ENCODE results near the gene SCGB2B2. TPM values are rescaled to one million over a fixed set of nuclear protein-coding genes. Genes with fewer than 3 reads are reported as not detected.
"Not testable (repeated sequence)": the region's sequence is repeated elsewhere in the genome, so short reads cannot be mapped to it uniquely, and the experiment has no call there.

The SCGB2B2 gene
- total RNA-seq, 2 experiments from 2014 or later, result 0.21 to 0.42 TPM

- Mint-ChIP-seq H3K27ac (no peak overlapping the region), H3K9me3 (ENCODE audit: insufficient read depth) (peaks cover 53% of the 10 kb centered on the region), H3K27me3 (ENCODE audit: low read depth) (no peaks in the 10 kb centered on the region), H3K36me3 (ENCODE audit: low read depth) (peaks cover 31% of the 10 kb centered on the region), H3K4me1 (ENCODE audit: low read depth) (no peaks in the 10 kb centered on the region), H3K4me3 (no peak overlapping the region)
- ATAC-seq (no peak), DNase-seq (no peak)
- ChIA-PET CTCF (no interaction called here), POLR2A (no interaction called here)
Observed at GRCh38 chr19:34687348-34687747, 10.4 kb upstream of the SCGB2B2 start.

DNA sequence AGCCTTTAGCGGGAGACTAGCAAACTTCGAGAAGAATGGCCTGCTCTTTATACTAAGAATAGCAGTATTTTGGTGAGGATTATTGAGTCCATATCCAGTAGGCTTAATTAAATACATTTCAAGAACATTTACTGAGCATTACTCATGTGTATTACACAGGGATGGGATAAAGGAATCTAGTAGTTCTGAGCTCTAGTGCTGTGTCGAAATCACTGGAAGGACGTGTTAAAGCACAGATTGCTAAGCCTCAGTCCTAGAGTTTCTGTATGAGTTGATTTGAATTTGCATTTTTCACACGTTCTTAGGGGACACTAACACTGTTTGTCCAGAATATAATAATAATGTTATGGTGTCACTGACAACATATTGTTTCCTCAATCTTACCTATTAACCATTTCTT is 9.5 kb upstream of the SCGB2B2 start:
- H3K36me3 Mint-ChIP-seq (ENCODE audit: low read depth), result peaks cover 40% of the 10 kb centered on the region
- H3K9me3 Mint-ChIP-seq (ENCODE audit: insufficient read depth), result peaks cover 60% of the 10 kb centered on the region
- no peaks in the 10 kb centered on the region for H3K4me1 Mint-ChIP-seq (ENCODE audit: low read depth)
- no peak overlapping the region for H3K27ac Mint-ChIP-seq
- POLR2A ChIA-PET, result no interaction called here
- DNase-seq (no peak), ATAC-seq (no peak)
- no peak overlapping the region for H3K4me3 Mint-ChIP-seq
- H3K27me3 Mint-ChIP-seq (ENCODE audit: low read depth), result no peaks in the 10 kb centered on the region
- CTCF ChIA-PET, result interaction anchor here (0.9 kb wide), 1 partner anchor 19 kb away, joined by 3 read pairs; no protein-coding TSS in a partner anchor

- H3K4me3 Mint-ChIP-seq; H3K27ac Mint-ChIP-seq; CTCF ChIA-PET; H3K4me1 Mint-ChIP-seq (ENCODE audit: low read depth); H3K27me3 Mint-ChIP-seq (ENCODE audit: low read depth); DNase-seq; POLR2A ChIA-PET; ATAC-seq: not testable (repeated sequence)
- Mint-ChIP-seq H3K36me3 (ENCODE audit: low read depth) (peaks cover 50% of the 10 kb centered on the region), H3K9me3 (ENCODE audit: insufficient read depth) (peaks cover 69% of the 10 kb centered on the region)
Observed at GRCh38 chr19:34685266-34685665, 8.3 kb upstream of the SCGB2B2 start.

DNA sequence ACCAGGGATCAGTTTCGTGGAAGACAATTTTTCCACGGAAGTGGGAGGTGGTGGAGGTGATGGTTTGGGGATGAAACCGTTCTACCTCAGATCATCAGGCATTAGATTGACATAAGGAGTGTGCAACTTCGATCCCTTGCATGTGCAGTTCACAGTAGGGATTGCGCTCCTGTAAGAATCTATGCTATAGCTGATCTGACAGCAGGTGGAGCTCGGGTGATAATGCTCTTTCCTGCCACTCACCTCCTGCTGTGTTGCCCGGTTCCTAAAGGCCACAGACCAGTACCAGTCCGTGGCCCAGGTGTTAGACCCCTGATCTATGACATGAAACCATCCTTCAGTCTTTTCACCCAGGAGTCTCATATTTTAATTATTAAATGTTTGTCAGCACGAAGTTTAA is 4.5 kb upstream of the SCGB2B2 start:
- ATAC-seq (no peak), DNase-seq (no peak)
- Mint-ChIP-seq H3K27me3 (ENCODE audit: low read depth) (no peaks in the 10 kb centered on the region), H3K9me3 (ENCODE audit: insufficient read depth) (peaks cover 55% of the 10 kb centered on the region), H3K27ac (no peak overlapping the region), H3K4me1 (ENCODE audit: low read depth) (peaks cover 24% of the 10 kb centered on the region), H3K36me3 (ENCODE audit: low read depth) (peaks cover 82% of the 10 kb centered on the region), H3K4me3 (no peak overlapping the region)
- ChIA-PET POLR2A (no interaction called here), CTCF (no interaction called here)

DNA sequence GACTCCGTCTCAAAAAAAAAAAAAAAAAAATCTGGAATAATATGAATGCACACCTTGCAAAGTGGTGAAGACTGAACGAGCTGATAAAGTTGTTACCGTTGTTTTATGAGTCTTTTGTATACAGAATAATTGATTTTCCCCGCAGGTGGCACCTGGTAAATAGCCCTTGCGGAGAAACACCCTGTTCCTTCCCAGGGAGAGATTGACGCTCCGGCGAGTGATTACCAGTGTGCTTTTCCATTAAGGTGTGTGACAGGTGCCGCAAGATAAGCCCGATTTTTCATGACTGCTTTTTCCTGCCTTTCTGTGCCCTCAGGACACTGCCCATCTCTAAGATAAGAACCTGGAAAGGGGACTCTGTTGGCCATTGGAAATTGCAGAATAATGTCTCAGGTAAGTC is 1.5 kb upstream of the SCGB2B2 start:
- H3K36me3 Mint-ChIP-seq (ENCODE audit: low read depth), result peaks cover 73% of the 10 kb centered on the region
- DNase-seq (no peak), ATAC-seq (no peak)
- peaks cover 35% of the 10 kb centered on the region for H3K4me1 Mint-ChIP-seq (ENCODE audit: low read depth)
- H3K9me3 Mint-ChIP-seq (ENCODE audit: insufficient read depth), result peaks cover 36% of the 10 kb centered on the region
- ChIA-PET POLR2A (interaction anchor here (0.6 to 0.8 kb wide), 3 partner anchors 37 to 130 kb away, joined by 3 read pairs; no protein-coding TSS in a partner anchor), CTCF (interaction anchor here (1.1 to 1.3 kb wide), 3 partner anchors 39 to 507 kb away, joined by 3 to 5 read pairs (median 4); partner anchors contain the start of gene ZNF181)
- peak overlapping the region; percentile 98 for H3K27ac Mint-ChIP-seq
- H3K4me3 Mint-ChIP-seq, result peak overlapping the region; percentile 88
- peaks cover 5% of the 10 kb centered on the region for H3K27me3 Mint-ChIP-seq (ENCODE audit: low read depth)

- H3K27ac Mint-ChIP-seq, result peak overlapping the region; percentile 98
- ChIA-PET POLR2A (interaction anchor here (0.6 to 1.2 kb wide), 7 partner anchors 11 to 129 kb away, joined by 3 to 7 read pairs (median 3); no protein-coding TSS in a partner anchor), CTCF (interaction anchor here (0.7 to 1.3 kb wide), 5 partner anchors 12 to 507 kb away, joined by 3 to 5 read pairs (median 3); partner anchors contain the start of gene ZNF181)
- peaks cover 5% of the 10 kb centered on the region for H3K27me3 Mint-ChIP-seq (ENCODE audit: low read depth)
- no peak for DNase-seq
- peaks cover 32% of the 10 kb centered on the region for H3K9me3 Mint-ChIP-seq (ENCODE audit: insufficient read depth)
- no peak for ATAC-seq
- peak overlapping the region; percentile 88 for H3K4me3 Mint-ChIP-seq
- H3K4me1 Mint-ChIP-seq (ENCODE audit: low read depth), result peaks cover 35% of the 10 kb centered on the region
- peaks cover 71% of the 10 kb centered on the region for H3K36me3 Mint-ChIP-seq (ENCODE audit: low read depth)
Observed at GRCh38 chr19:34678085-34678412, 1.1 kb upstream of the SCGB2B2 start.

DNA sequence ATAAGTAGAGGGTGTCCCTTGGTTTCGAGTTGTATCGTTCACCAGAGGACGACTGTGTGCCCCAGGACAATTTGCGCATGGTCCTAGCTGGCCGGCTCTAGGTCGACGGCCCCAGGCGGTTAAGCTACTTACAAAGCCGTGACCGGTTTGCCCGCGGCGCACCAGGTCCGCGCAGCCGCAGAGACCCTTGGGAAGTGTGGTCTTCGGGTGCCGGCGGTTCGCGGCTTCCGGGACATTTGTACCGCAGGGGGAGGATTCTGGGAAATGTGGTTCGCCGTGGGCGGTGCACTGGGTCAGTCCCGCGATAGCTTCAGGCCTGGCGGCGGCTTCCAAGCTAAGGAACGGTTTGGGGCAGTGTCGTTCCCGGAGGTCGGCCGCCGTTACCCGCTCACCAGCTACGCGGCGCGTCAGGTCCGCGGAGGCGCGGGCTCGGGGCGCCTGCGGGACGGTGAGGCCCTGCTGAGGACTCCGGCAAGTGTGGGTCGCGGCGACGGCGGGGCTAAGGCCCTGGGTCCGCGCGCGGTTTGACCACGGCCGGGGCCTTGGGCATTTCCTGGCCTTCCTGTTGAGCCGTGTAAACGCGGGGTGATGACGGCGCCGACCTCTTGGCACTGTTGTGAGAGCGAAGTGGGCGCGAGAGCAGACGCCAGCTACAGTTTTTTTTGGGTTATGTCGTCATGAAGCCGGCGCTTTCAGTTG is 576 bp upstream of the SCGB2B2 start, which contains the start of gene ZNF302:
Gene ZNF302, plus strand, starts transcription at position 293 of the 699 bp plus-strand sequence. CDS start 1,127 bp downstream, outside the sequence.
- H3K27me3 Mint-ChIP-seq (ENCODE audit: low read depth), result peaks cover 5% of the 10 kb centered on the region
- CTCF ChIA-PET, result interaction anchor here (0.7 to 2.1 kb wide), 6 partner anchors 12 to 506 kb away, joined by 3 to 8 read pairs (median 4); partner anchors contain the start of gene ZNF181
- peak within 1 kb of the TSS; percentile 88 for H3K4me3 Mint-ChIP-seq
- H3K27ac Mint-ChIP-seq, result peak within 1 kb of the TSS; percentile 98
- peaks cover 28% of the 10 kb centered on the region for H3K9me3 Mint-ChIP-seq (ENCODE audit: insufficient read depth)
- DNase-seq (peak; percentile 95), ATAC-seq (peak; percentile 89)
- POLR2A ChIA-PET, result interaction anchor here (0.7 to 1.2 kb wide), 6 partner anchors 10 to 57 kb away, joined by 3 to 7 read pairs (median 4); no protein-coding TSS in a partner anchor
- peaks cover 35% of the 10 kb centered on the region for H3K4me1 Mint-ChIP-seq (ENCODE audit: low read depth)
- H3K36me3 Mint-ChIP-seq (ENCODE audit: low read depth), result peaks cover 65% of the 10 kb centered on the region

DNA sequence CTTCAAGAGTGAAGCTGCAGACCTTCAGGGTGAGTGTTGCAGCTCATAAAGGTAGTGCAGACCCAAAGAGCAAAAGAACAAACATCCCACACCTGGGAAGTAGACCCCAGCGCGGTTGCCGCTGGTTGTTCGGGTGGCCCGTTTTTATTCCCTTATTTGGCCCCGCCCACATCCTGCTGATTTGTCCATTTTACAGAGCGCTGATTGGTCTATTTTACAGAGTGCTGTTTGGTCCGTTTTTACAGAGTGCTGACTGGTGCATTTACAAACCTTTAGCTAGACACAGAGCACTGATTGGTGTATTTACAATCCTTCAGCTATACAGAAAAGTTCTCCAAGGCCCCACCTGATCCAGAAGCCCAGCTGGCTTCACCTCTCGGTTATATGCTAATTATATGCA is 1.0 kb downstream of the SCGB2B2 start:
- peaks cover 35% of the 10 kb centered on the region for H3K4me1 Mint-ChIP-seq (ENCODE audit: low read depth)
- peaks cover 16% of the 10 kb centered on the region for H3K9me3 Mint-ChIP-seq (ENCODE audit: insufficient read depth)
- peaks cover 5% of the 10 kb centered on the region for H3K27me3 Mint-ChIP-seq (ENCODE audit: low read depth)
- ChIA-PET CTCF (interaction anchor here (1.1 to 2.1 kb wide), 3 partner anchors 13 to 58 kb away, joined by 3 to 8 read pairs (median 8); partner anchors contain the start of gene ZNF181), POLR2A (interaction anchor here (1.4 kb wide), 1 partner anchor 9 kb away, joined by 5 read pairs; no protein-coding TSS in a partner anchor)
- H3K4me3 Mint-ChIP-seq, result peak overlapping the region; percentile 88
- peaks cover 51% of the 10 kb centered on the region for H3K36me3 Mint-ChIP-seq (ENCODE audit: low read depth)
- ATAC-seq (no peak), DNase-seq (no peak)
- no peak overlapping the region for H3K27ac Mint-ChIP-seq

DNA sequence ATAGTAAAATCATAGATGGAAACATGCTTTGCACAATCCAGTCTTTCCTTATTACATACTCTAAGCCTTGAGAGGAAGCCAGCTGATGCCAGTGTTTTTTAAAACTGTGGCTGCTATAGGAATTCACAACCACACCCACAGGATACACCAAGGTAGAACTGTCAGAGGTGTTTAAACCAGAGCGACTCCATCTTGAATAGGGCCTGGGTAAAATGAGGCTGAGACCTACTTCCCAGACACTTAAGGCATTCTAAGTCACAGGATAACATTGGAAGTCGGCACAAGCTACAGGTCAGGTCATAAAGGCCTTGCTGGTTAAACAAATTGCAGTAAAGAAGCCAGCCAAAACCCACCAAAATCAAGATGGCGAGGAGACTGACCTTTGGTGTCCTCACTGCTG is 1.7 kb downstream of the SCGB2B2 start:
- ChIA-PET CTCF (interaction anchor here (1.7 to 2.1 kb wide), 2 partner anchors 12 to 36 kb away, joined by 8 read pairs; no protein-coding TSS in a partner anchor), POLR2A (interaction anchor here (1.4 kb wide), 1 partner anchor 8 kb away, joined by 5 read pairs; no protein-coding TSS in a partner anchor)
- no peak overlapping the region for H3K4me3 Mint-ChIP-seq
- peaks cover 10% of the 10 kb centered on the region for H3K9me3 Mint-ChIP-seq (ENCODE audit: insufficient read depth)
- H3K27ac Mint-ChIP-seq, result no peak overlapping the region
- ATAC-seq (no peak), DNase-seq (no peak)
- peaks cover 5% of the 10 kb centered on the region for H3K27me3 Mint-ChIP-seq (ENCODE audit: low read depth)
- H3K36me3 Mint-ChIP-seq (ENCODE audit: low read depth), result peaks cover 45% of the 10 kb centered on the region
- peaks cover 35% of the 10 kb centered on the region for H3K4me1 Mint-ChIP-seq (ENCODE audit: low read depth)

GRCh38 chr19:34673590-34673989 is 3.4 kb downstream of the SCGB2B2 start:
- POLR2A ChIA-PET, result interaction anchor here (0.6 kb wide), 1 partner anchor 60 kb away, joined by 3 read pairs; no protein-coding TSS in a partner anchor
- no peak overlapping the region for H3K27ac Mint-ChIP-seq
- H3K36me3 Mint-ChIP-seq (ENCODE audit: low read depth), result peaks cover 28% of the 10 kb centered on the region

DNA sequence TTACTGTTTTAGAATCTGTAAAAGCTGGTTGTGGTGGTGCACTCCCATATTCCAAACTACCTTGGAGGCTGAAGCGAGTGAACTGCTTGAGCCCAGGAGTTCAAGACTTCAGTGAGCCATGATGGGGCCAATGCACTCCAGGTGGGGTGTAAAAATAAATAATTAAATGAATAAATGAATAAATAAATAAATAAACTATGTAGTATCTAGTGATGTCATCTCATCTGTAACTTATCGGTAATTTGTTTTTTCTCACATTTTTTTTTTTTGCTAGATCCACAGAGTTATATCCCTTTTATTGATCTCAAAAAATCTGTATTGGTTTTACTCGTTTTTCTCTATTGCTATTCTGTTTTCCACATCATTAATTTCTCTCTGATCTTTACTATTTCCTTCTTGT is 5.0 kb downstream of the SCGB2B2 start:
- no peak overlapping the region for H3K4me3 Mint-ChIP-seq
- H3K9me3 Mint-ChIP-seq (ENCODE audit: insufficient read depth), result peaks cover 7% of the 10 kb centered on the region
- DNase-seq (no peak), ATAC-seq (no peak)
- peaks cover 22% of the 10 kb centered on the region for H3K4me1 Mint-ChIP-seq (ENCODE audit: low read depth)
- POLR2A ChIA-PET, result interaction anchor here (1.0 kb wide), 1 partner anchor 9 kb away, joined by 3 read pairs; no protein-coding TSS in a partner anchor
- CTCF ChIA-PET, result interaction anchor here (1.0 kb wide), 1 partner anchor 32 kb away, joined by 3 read pairs; no protein-coding TSS in a partner anchor
- H3K27ac Mint-ChIP-seq, result no peak overlapping the region
- peaks cover 18% of the 10 kb centered on the region for H3K36me3 Mint-ChIP-seq (ENCODE audit: low read depth)
- peaks cover 5% of the 10 kb centered on the region for H3K27me3 Mint-ChIP-seq (ENCODE audit: low read depth)

More at GRCh38 chr19:34673590-34673989, 3.4 kb downstream of the SCGB2B2 start:
- H3K4me1 Mint-ChIP-seq (ENCODE audit: low read depth), result peaks cover 22% of the 10 kb centered on the region
- ATAC-seq (no peak), DNase-seq (no peak)
- CTCF ChIA-PET, result interaction anchor here (0.6 to 1.6 kb wide), 3 partner anchors 9 to 34 kb away, joined by 3 to 8 read pairs (median 4); no protein-coding TSS in a partner anchor
- H3K4me3 Mint-ChIP-seq, result no peak overlapping the region
- peaks cover 7% of the 10 kb centered on the region for H3K9me3 Mint-ChIP-seq (ENCODE audit: insufficient read depth)
- peaks cover 5% of the 10 kb centered on the region for H3K27me3 Mint-ChIP-seq (ENCODE audit: low read depth)

DNA sequence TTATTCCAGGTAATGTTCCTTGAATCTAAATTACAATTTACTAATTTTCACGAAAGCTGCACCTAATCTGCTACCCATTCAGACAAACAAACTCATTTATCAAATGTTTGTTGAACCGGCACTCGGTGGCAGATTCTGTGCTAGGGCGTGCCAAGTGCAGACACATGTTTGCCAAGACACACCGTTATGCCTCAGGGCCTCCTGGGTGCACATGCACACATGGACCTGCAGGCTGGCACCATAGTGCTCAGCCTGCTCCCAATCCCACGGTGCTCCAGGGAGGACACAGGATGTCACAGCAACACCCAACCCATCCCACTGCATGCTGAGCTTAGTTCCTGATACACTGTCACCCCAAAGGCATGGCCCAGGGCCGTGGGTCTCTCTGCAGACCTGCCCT is 7.7 kb downstream of the SCGB2B2 start:
- Mint-ChIP-seq H3K4me1 (ENCODE audit: low read depth) (peaks cover 16% of the 10 kb centered on the region), H3K4me3 (no peak overlapping the region), H3K36me3 (ENCODE audit: low read depth) (peaks cover 4% of the 10 kb centered on the region), H3K27me3 (ENCODE audit: low read depth) (peaks cover 2% of the 10 kb centered on the region), H3K9me3 (ENCODE audit: insufficient read depth) (peaks cover 4% of the 10 kb centered on the region), H3K27ac (no peak overlapping the region)
- ATAC-seq (no peak), DNase-seq (no peak)
- ChIA-PET POLR2A (no interaction called here), CTCF (no interaction called here)

All from activated CD8-positive, alpha-beta T cell treated with anti-CD3 and anti-CD28 coated beads, Interleukin-2, amount 10 ng/mL, durations not matched to agents 7 days and 5 days (primary cell).